HCT116 (cell line): ENCODE measurements around the gene CACNB3. TPM values are rescaled to one million over a fixed set of nuclear protein-coding genes. Genes with fewer than 3 reads are reported as not detected.

Source experiments
- ATAC-seq: fragments of 200-7000 bp; cut with Tn5 transposase; 2 replicates; pipeline ENCODE4 v1.9.1; 2020; ENCODE audit warnings: mild to moderate bottlenecking, moderate library complexity
- BruUV-seq: library from RNA; stranded (reverse); fragments of 400-500 nt; replicated peaks from 2 replicates; lab custom pipeline; 2021; lab: Mats Ljungman, UMichigan
- CTCF ChIA-PET: fragments of 300-600 bp; sonication (Branson Sonifier 250); formaldehyde crosslinking; loops from one replicate; lab custom pipeline; 2021; ENCODE audit warnings: antibody characterized with exemption; lab: Charles Lee
- POLR2A ChIA-PET: fragments of 300-600, 350-600 bp; sonication (Branson Sonifier 250); formaldehyde crosslinking; loops from one replicate; lab custom pipeline; 2021; ENCODE audit warnings: antibody characterized with exemption; lab: Charles Lee
- RAD21 ChIA-PET, 2 experiments: fragments of 300-600 bp; sonication (Branson Sonifier 250); formaldehyde crosslinking; loops; one replicate each; lab custom pipeline; 2023; ENCODE audit warnings: low total read pairs in 2 of 2; ENCODE audit not compliant: uncharacterized antibody in 2 of 2, unreplicated experiment in 2 of 2, low non-redundant PET in 1 of 2; lab: Charles Lee
- DNase-seq: peaks from one replicate; pipeline ENCODE4 v3.0.0-alpha.2; 2010; ENCODE audit warnings: low read depth, low spot score
- H2AFZ ChIP-seq: fragments of 200-600 bp; shearing (Covaris generic), sonication (generic); 2 replicates; pipeline ENCODE4 v1.6.1; 2017; ENCODE audit warnings: low read depth, mixed run types, mixed read lengths, antibody characterized with exemption, low read length; ENCODE audit not compliant: poor library complexity, severe bottlenecking
- H3K27ac ChIP-seq: 2 replicates; pipeline ENCODE4 v1.5.1; 2012; ENCODE audit warnings: low read depth, low read length
- H3K27me3 ChIP-seq: fragments of 200-600 bp; sonication (generic); 2 replicates; pipeline ENCODE4 v1.6.1; 2016; ENCODE audit warnings: mixed run types, low read length, mixed read lengths; ENCODE audit not compliant: insufficient read depth
- H3K36me3 ChIP-seq, 2 experiments: fragments of 200-500 bp in 1 of 2; fragments of 200-600 bp in 1 of 2; sonication (Bioruptor generic) in 1 of 2; sonication (generic) in 1 of 2; 2 replicates each; pipeline versions ENCODE4 v1.5.1 to v1.6.1; 2014 to 2016; ENCODE audit warnings: low read length in 2 of 2, inconsistent platforms in 1 of 2, mixed read lengths in 1 of 2, mixed run types in 1 of 2; ENCODE audit not compliant: insufficient read depth in 2 of 2, control insufficient read depth in 1 of 2
- H3K4me1 ChIP-seq, 2 experiments: fragments of 200-600 bp in 1 of 2; sonication (generic) in 1 of 2; 2 replicates each; pipeline versions ENCODE4 v1.5.1 to v1.6.1; 2012 to 2017; ENCODE audit warnings: low read length in 2 of 2, inconsistent platforms in 1 of 2, mild to moderate bottlenecking in 1 of 2, mixed read lengths in 1 of 2, mixed run types in 1 of 2, moderate library complexity in 1 of 2; ENCODE audit not compliant: insufficient read depth in 2 of 2, control insufficient read depth in 1 of 2
- H3K4me2 ChIP-seq: fragments of 200-600 bp; sonication (generic); 2 replicates; pipeline ENCODE4 v1.6.1; 2017; ENCODE audit warnings: mixed run types, low read length, mixed read lengths
- H3K4me3 ChIP-seq, 2 experiments: fragments of 200-600 bp in 1 of 2; sonication (generic) in 1 of 2; replicated peaks in 1 of 2; 2 replicates each; pipeline ENCODE4 v1.5.1; 2011 to 2016; ENCODE audit warnings: low read length in 2 of 2, control low read depth in 1 of 2, low read depth in 1 of 2, mild to moderate bottlenecking in 1 of 2, mixed read lengths in 1 of 2, mixed run types in 1 of 2
- H3K79me2 ChIP-seq: fragments of 200-600 bp; sonication (generic); 2 replicates; pipeline ENCODE4 v1.6.1; 2017; ENCODE audit warnings: mild to moderate bottlenecking, mixed run types, low read length, moderate library complexity, mixed read lengths; ENCODE audit not compliant: insufficient read depth
- H3K9ac ChIP-seq: fragments of 200-600 bp; sonication (generic); 2 replicates; pipeline ENCODE4 v1.6.1; 2016; ENCODE audit warnings: low read length, mixed read lengths
- H3K9me2 ChIP-seq: fragments of 200-600 bp; sonication (generic), shearing (Covaris generic); 2 replicates; pipeline ENCODE4 v1.6.1; 2017; ENCODE audit warnings: mixed run types, mild to moderate bottlenecking, moderate library complexity; ENCODE audit not compliant: insufficient read depth
- H3K9me3 ChIP-seq, 2 experiments: fragments of 200-500 bp in 1 of 2; fragments of 200-600 bp in 1 of 2; sonication (Bioruptor generic) in 1 of 2; sonication (generic) in 1 of 2; 2 replicates each; pipeline ENCODE4 v1.6.1; 2014 to 2017; ENCODE audit warnings: low read length in 2 of 2, mixed read lengths in 2 of 2, inconsistent platforms in 1 of 2, low read depth in 1 of 2, mild to moderate bottlenecking in 1 of 2, mixed run types in 1 of 2, moderate library complexity in 1 of 2; ENCODE audit not compliant: control insufficient read depth in 1 of 2, insufficient read depth in 1 of 2
- H4K20me1 ChIP-seq: fragments of 200-600 bp; sonication (generic), shearing (Covaris generic); 2 replicates; pipeline ENCODE4 v1.6.1; 2017; ENCODE audit warnings: mixed run types, mild to moderate bottlenecking, moderate library complexity; ENCODE audit not compliant: insufficient read depth
- ATF3 ChIP-seq: IDR thresholded peaks from 2 replicates; pipeline ENCODE4 v1.6.1; 2012
- CBX3 ChIP-seq: IDR thresholded peaks from 2 replicates; pipeline ENCODE4 v1.6.1; 2012; ENCODE audit warnings: low read depth
- CEBPB ChIP-seq: IDR thresholded peaks from 2 replicates; pipeline ENCODE4 v1.6.1; 2012; ENCODE audit warnings: low read depth
- EGR1 ChIP-seq: IDR thresholded peaks from 2 replicates; pipeline ENCODE4 v1.6.1; 2012; ENCODE audit warnings: low read depth
- ELF1 ChIP-seq: IDR thresholded peaks from 2 replicates; pipeline ENCODE4 v1.6.1; 2012; ENCODE audit warnings: low read depth, borderline replicate concordance
- JUND ChIP-seq: IDR thresholded peaks from 2 replicates; pipeline ENCODE4 v1.6.1; 2012
- RAD21 ChIP-seq: IDR thresholded peaks from 2 replicates; pipeline ENCODE4 v1.6.1; 2012; ENCODE audit warnings: low read depth, mild to moderate bottlenecking
- REST ChIP-seq: IDR thresholded peaks from 2 replicates; pipeline ENCODE4 v1.6.1; 2012; ENCODE audit warnings: low read depth
- SRF ChIP-seq: IDR thresholded peaks from 2 replicates; pipeline ENCODE4 v1.6.1; 2012; ENCODE audit warnings: low read depth
- YY1 ChIP-seq: IDR thresholded peaks from 2 replicates; pipeline ENCODE4 v1.6.1; 2011; ENCODE audit warnings: low read length, low read depth, moderate library complexity, mild to moderate bottlenecking; ENCODE audit not compliant: insufficient replicate concordance; ENCODE audit errors: extremely low read depth
- ZNF274 ChIP-seq: fragments of 200-500 bp; sonication (Bioruptor generic); IDR thresholded peaks from 2 replicates; pipeline ENCODE4 v1.6.1; 2014; ENCODE audit warnings: mild to moderate bottlenecking, low read depth, low read length, inconsistent platforms
- intact Hi-C: fragments of 100-400 bp; cut with micrococcal nuclease; formaldehyde crosslinking; loops from 2 replicates; pipeline ENCODE4 v1.10.0; 2022
- total RNA-seq: library from RNA; stranded (reverse); gene quantifications from one replicate; pipeline ENCODE4 v1.2.1, GENCODE V29; 2021; ENCODE audit not compliant: unreplicated experiment

The CACNB3 gene
- total RNA-seq, 1 experiment from 2014 or later, result 22.0 TPM

GRCh38 chr12:48770756-48771155 is 47.5 kb upstream of the CACNB3 start (continued):
- no peak for TF ChIP-seq REST

- Histone ChIP-seq H3K79me2 (no peaks in the 10 kb centered on the region), H4K20me1 (no peaks in the 10 kb centered on the region), H3K9ac (no peak overlapping the region), H3K9me3 (no peaks in the 10 kb centered on the region), H3K9me2 (no peaks in the 10 kb centered on the region), H3K4me3 (no peak overlapping the region), H3K27me3 (no peaks in the 10 kb centered on the region), H2AFZ (no peak overlapping the region), H3K4me2 (no peak overlapping the region), H3K36me3 (peaks cover 18 to 27% of the 10 kb centered on the region in 2 experiments; a peak in 3 of 4 replicates), H3K4me1 (no peaks in the 10 kb centered on the region), H3K27ac (no peak overlapping the region)
- POLR2A ChIA-PET, result no interaction called here
- TF ChIP-seq EGR1, result no peak
- RAD21 ChIA-PET, result no interaction called here
- no TSS peak for BruUV-seq
- no peak for ATAC-seq
- no peak for DNase-seq
- CTCF ChIA-PET, result no interaction called here
- intact Hi-C loops, result no loop called here
These were observed 46.6 kb upstream of the CACNB3 start for GRCh38 chr12:48771588-48772112.

- no peak for ATAC-seq
- RAD21 ChIA-PET, result no interaction called here
- TF ChIP-seq CBX3, result no peak
- no peak for TF ChIP-seq ATF3
- no peak for TF ChIP-seq YY1
- no peak for TF ChIP-seq RAD21
- no peak for TF ChIP-seq REST
- TF ChIP-seq JUND, result no peak
- TF ChIP-seq CEBPB, result no peak
- TF ChIP-seq ZNF274, result no peak
- TF ChIP-seq SRF, result no peak
- no peak for TF ChIP-seq ELF1
- TF ChIP-seq EGR1, result no peak
These were observed 44.6 kb upstream of the CACNB3 start for GRCh38 chr12:48773686-48774085.

More at GRCh38 chr12:48773686-48774085, 44.6 kb upstream of the CACNB3 start:
- Histone ChIP-seq H2AFZ (no peak overlapping the region), H3K9ac (no peak overlapping the region), H4K20me1 (no peaks in the 10 kb centered on the region), H3K4me1 (no peaks in the 10 kb centered on the region), H3K9me2 (no peaks in the 10 kb centered on the region), H3K27ac (no peak overlapping the region), H3K9me3 (no peaks in the 10 kb centered on the region), H3K4me3 (no peak overlapping the region), H3K79me2 (no peaks in the 10 kb centered on the region), H3K36me3 (peaks cover 17 to 27% of the 10 kb centered on the region in 2 experiments; a peak in 3 of 4 replicates), H3K4me2 (no peak overlapping the region), H3K27me3 (no peaks in the 10 kb centered on the region)
- CTCF ChIA-PET, result no interaction called here
- no TSS peak for BruUV-seq
- DNase-seq, result no peak
- intact Hi-C loops, result no loop called here
- POLR2A ChIA-PET, result no interaction called here
